Measurements from ENCODE around the gene GAK.

Gene GAK

DNA sequence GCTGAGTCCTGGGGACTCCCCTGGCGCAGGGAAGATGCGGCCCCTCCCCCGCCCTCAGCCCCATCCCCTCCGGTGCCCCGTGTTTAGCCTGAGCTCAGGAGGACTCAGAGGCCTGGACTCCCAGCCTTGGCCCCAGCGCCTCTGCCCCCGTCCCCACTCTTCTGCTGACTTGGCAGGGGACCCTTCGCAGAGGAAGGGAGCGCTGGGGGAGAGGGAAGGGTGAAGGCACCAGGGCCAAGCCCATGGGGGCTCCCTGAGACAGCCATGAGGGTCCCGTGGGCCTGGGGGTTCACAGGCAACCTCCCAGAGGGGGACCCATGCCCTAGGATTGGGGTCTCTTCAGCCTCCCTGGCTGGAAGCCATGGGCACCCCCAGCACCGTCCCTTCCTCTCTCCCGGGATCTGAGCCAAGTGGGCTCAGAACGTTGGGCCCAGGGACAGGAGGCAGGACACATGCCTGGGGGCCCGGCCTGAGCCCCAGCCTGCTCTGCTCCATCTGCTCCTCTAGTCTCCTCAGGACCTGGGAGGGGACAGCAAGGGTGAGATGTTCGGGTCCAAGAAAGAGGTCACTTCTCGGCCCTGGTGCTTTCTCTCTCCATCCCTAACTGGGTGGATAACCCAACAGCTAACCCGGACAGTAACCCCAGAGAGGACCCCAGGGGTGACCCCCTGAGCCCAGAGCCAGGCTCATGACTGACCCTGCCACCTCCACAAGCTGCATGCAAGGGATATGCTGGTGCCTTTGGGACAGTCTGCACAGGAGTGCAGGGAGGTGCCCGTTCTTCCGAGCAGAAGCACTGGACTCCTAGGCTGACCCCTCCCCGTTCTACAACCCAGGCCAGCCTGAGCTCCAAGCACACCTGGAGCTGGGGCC lies 104.7 kb downstream of the GAK start:
- H3K4me3 ChIP-seq (ENCODE audit: control insufficient read depth, low read depth, low read length) = no peak overlapping the region
- TF ChIP-seq, protein P1, sequence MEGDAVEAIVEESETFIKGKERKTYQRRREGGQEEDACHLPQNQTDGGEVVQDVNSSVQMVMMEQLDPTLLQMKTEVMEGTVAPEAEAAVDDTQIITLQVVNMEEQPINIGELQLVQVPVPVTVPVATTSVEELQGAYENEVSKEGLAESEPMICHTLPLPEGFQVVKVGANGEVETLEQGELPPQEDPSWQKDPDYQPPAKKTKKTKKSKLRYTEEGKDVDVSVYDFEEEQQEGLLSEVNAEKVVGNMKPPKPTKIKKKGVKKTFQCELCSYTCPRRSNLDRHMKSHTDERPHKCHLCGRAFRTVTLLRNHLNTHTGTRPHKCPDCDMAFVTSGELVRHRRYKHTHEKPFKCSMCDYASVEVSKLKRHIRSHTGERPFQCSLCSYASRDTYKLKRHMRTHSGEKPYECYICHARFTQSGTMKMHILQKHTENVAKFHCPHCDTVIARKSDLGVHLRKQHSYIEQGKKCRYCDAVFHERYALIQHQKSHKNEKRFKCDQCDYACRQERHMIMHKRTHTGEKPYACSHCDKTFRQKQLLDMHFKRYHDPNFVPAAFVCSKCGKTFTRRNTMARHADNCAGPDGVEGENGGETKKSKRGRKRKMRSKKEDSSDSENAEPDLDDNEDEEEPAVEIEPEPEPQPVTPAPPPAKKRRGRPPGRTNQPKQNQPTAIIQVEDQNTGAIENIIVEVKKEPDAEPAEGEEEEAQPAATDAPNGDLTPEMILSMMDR (conservative IDR thresholded peaks at IDR 0.05; ENCODE audit: control insufficient read depth, insufficient read depth, low read depth, low read length) = no peak
- no peak for DNase-seq (ENCODE audit: low read depth)

DNA sequence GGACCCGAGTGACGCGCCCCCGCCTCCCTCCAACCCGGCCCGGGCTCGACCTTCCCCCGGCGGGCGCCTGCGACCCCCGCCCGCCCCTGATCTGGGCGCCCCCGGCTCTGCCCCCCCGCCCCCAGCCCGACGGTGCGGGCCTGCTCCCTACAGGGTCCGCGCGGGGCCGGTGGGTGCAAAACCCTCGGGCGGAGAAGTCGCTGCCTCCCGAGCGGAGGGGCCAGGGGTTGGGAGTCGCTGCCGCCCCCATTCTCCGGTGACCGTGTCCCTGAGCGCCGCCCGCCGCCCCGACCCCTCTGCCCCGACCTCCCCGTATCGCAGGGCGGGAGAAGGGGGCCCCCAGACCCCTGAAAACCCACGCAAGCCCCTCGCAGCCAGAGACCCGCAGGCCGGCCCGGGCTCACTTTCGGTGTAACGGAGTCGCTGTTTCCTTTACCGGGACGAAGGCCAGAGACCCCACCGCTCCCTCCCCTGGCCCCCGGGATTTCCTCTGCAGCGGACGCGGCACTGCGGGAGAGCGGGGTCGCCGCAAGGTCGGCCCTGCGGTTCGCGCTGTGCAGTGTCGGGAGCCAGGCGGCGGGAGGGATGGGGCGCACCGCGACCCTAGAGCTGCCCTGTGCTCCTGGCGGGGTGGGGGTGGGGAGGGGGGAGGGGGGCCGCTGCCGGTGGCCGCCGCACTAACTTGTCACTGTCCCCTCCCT lies 105.5 kb downstream of the GAK start:
- TF ChIP-seq, protein P1 (conservative IDR thresholded peaks at IDR 0.05; ENCODE audit: control insufficient read depth, insufficient read depth, low read depth, low read length) = no peak
- no peak overlapping the region for H3K4me3 ChIP-seq (ENCODE audit: control insufficient read depth, low read depth, low read length)

DNA sequence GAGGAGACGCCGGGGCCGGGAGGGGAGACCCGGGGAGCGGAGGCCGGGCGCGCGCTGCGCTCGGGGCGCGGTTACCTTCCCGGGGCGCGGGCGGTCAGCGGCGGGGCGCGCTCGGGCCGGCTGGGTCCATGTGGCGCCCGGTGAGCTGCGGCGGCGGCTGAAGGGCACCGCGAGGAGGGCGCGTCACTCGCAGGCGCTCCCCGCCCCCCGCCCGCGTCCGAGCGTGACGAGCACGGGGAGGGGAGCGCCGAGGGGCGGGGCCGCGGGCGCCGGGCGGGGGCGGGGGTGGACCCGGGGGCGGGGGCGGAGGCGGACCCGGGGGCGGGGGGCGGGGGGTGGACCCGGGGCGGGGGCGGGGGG lies 106.2 kb downstream of the GAK start, which contains the start of gene CPLX1:
CPLX1 (minus strand) TSS at position 159 of the 360 bp plus-strand sequence. CDS start 1,607 bp downstream, outside the sequence.
- TF ChIP-seq, protein P1 (conservative IDR thresholded peaks at IDR 0.05; ENCODE audit: control insufficient read depth, insufficient read depth, low read depth, low read length) = no peak
- no peak within 1 kb of the TSS for H3K4me3 ChIP-seq (ENCODE audit: control insufficient read depth, low read depth, low read length)
- no peak for DNase-seq (ENCODE audit: low read depth)

More for the DNA sequence above, 105.5 kb downstream of the GAK start:
- no peak for DNase-seq (ENCODE audit: low read depth)

GRCh38 chr4:825063-825970 lies 106.8 kb downstream of the GAK start:
- peak; percentile 6 for DNase-seq (ENCODE audit: low read depth)
- no peak overlapping the region for H3K4me3 ChIP-seq (ENCODE audit: control insufficient read depth, low read depth, low read length)

DNA sequence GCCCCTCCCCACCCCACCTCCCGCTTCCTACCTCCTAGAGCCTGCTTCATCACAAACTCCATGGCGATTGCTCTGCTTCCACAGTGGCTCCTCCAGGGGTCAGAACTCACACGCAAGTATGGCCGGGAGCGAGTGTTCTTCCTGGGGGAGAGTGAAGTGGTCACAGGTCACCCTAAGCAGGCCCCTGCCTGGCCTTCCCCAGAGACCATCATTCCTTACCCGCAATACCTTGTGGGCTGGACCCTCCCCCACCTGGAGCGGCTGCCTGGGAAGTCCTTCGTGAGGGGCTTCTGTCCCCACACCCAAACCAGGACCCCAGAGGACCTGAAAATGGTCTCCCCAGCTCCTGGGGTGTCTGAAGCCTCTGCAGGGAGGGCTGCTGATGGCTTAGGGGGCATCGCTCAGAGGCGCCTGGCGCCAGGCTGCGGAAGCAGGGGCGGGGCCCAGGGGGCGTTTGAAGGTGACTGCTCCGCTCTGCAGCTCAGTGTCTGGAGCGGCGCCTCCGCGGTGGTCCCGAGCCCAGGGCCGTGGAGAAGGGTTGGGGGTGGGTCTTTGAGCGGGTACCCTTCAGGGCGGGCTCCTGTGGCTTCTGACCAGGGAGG lies 107.6 kb downstream of the GAK start:
- TF ChIP-seq, protein P1 (conservative IDR thresholded peaks at IDR 0.05; ENCODE audit: control insufficient read depth, insufficient read depth, low read depth, low read length) = no peak
- no peak overlapping the region for H3K4me3 ChIP-seq (ENCODE audit: control insufficient read depth, low read depth, low read length)
- no peak for DNase-seq (ENCODE audit: low read depth)

More at GRCh38 chr4:825063-825970, 106.8 kb downstream of the GAK start:
- TF ChIP-seq, protein P1 (conservative IDR thresholded peaks at IDR 0.05; ENCODE audit: control insufficient read depth, insufficient read depth, low read depth, low read length) = no peak
